Measurements from ENCODE around the gene IFI27L2.

Gene IFI27L2, protein sequence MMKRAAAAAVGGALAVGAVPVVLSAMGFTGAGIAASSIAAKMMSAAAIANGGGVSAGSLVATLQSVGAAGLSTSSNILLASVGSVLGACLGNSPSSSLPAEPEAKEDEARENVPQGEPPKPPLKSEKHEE

DNA sequence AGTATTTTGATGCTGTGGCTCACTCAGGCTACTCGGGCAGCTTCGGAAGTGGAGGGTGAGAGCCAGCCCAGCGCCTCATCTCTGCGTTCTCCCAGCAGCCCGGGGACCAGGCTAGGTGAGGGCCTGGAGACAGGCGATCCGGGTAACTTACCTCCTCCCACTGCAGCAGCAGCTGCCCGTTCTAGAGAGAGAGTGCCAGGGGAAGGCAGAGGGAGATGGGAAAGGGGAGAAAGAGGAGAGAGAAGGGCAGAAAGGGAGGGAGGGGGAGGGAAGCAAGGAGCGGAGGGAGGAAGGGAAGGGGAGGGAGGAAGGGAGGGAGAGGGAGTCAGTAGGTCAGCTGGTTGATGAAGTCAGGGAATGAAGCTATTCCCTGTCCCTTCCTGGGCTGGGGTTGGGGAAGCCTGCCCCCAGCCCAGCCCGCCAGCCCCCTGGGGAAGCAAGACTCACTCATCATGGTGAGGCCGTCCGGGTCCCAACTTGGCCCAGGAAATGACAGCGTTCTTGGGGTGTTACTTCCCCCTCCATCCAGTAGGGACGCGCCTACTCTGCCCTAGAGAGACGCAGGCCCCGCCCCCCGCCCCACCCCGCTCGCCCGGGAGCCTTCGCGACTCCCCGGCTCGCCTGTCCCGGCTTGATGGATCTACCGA is at the start of gene IFI27L2:
IFI27L2 (minus strand) TSS at position 494 of the 647 bp plus-strand sequence; CDS start at position 454, 40 bp downstream.
- H3K9ac ChIP-seq = peak within 1 kb of the TSS; percentile 74
- H4K20me1 ChIP-seq = no peaks in the 10 kb centered on the region
- peak within 1 kb of the TSS; percentile 67 for H3K4me3 ChIP-seq
- H3K4me1 ChIP-seq = peaks cover 18% of the 10 kb centered on the region
- peak within 1 kb of the TSS; percentile 83 for H3K4me2 ChIP-seq
- no peaks in the 10 kb centered on the region for H3K27me3 ChIP-seq
- H3K27ac ChIP-seq = peak within 1 kb of the TSS; percentile 51
- no peaks in the 10 kb centered on the region for H3K9me3 ChIP-seq
- TF ChIP-seq Cebpa-rat (IDR thresholded peaks at IDR 0.05) = no peak
- H3K36me3 ChIP-seq = no peaks in the 10 kb centered on the region; the same call in 1 of the 2 replicates

DNA sequence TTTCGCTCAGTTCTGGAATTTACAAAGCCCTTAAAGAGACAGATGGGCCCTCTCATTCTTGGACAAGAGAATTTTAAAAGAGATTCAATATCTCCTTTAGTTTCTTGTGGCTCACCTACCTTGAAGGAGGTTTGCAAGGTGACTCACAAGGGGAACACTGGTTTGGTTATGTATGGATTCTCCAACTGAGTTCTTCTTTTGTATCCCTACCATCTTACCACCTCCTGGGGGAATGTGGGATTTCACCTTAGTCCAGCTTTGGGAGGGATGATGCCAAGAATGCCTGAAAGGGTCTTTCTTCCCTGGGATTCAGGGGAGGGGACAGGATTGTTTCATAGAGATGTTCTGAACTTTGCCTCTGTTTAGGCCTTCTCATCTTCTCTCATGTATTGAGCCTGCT is 48.4 kb upstream of the IFI27L2 start:
- no peak overlapping the region for H3K4me2 ChIP-seq
- H3K27me3 ChIP-seq = peaks cover 40% of the 10 kb centered on the region
- no peak overlapping the region for H3K27ac ChIP-seq
- no peak overlapping the region for H3K4me3 ChIP-seq
- H3K4me1 ChIP-seq = peaks cover 5% of the 10 kb centered on the region; the same call in 1 of the 2 replicates
- H3K9me3 ChIP-seq = no peaks in the 10 kb centered on the region
- peaks cover 23% of the 10 kb centered on the region; the same call in 1 of the 2 replicates for H4K20me1 ChIP-seq
- TF ChIP-seq Cebpa-rat (IDR thresholded peaks at IDR 0.05) = no peak
- H3K36me3 ChIP-seq = no peaks in the 10 kb centered on the region
- no peak overlapping the region for H3K9ac ChIP-seq

DNA sequence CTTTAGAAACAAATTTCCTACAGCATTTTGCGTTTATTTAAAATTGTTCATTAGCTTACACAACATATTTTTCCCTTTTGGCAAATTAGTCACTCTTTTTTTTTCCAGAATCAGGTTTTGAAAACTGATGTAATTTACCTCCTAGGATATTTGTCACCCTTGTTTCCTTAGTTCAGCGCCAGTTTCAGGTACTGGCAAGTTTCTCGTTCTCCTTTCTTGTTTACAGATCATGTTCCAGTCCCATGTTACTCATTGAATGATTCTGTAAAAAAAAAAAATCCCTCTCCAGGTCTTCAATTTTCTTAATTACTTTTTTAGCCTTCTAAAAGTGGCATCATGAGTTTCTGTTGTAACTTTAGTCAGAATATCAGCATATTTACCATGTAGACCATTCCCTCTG is 47.4 kb upstream of the IFI27L2 start:
- H3K4me1 ChIP-seq = peaks cover 5% of the 10 kb centered on the region; the same call in 1 of the 2 replicates
- no peaks in the 10 kb centered on the region for H3K9me3 ChIP-seq
- peaks cover 23% of the 10 kb centered on the region; the same call in 1 of the 2 replicates for H4K20me1 ChIP-seq
- H3K27ac ChIP-seq = no peak overlapping the region
- no peak overlapping the region for H3K4me2 ChIP-seq
- no peaks in the 10 kb centered on the region for H3K36me3 ChIP-seq
- no peak overlapping the region for H3K9ac ChIP-seq
- no peak overlapping the region for H3K4me3 ChIP-seq
- peaks cover 40% of the 10 kb centered on the region for H3K27me3 ChIP-seq
- no peak for TF ChIP-seq Cebpa-rat (IDR thresholded peaks at IDR 0.05)

DNA sequence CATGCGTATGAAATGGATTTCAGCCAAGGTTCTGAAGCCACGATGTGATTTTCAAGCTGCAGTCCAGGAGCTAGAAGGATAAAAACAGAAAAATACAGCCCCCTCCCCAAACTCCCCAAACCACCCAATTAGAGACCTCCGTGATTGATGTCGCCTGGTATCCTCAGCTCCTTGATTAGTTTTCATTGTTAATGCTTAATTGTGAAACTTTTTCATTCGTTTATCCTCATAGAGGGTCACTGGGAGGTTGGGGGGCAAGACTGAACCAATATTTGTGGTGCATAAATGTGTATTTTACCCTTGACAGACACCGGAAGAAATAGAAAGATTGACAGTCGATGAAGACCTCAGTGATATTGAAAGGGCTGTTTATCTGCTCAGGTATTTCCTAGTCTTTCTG is 46.3 kb upstream of the IFI27L2 start:
- H3K4me2 ChIP-seq = no peak overlapping the region
- peaks cover 40% of the 10 kb centered on the region for H3K27me3 ChIP-seq

DNA sequence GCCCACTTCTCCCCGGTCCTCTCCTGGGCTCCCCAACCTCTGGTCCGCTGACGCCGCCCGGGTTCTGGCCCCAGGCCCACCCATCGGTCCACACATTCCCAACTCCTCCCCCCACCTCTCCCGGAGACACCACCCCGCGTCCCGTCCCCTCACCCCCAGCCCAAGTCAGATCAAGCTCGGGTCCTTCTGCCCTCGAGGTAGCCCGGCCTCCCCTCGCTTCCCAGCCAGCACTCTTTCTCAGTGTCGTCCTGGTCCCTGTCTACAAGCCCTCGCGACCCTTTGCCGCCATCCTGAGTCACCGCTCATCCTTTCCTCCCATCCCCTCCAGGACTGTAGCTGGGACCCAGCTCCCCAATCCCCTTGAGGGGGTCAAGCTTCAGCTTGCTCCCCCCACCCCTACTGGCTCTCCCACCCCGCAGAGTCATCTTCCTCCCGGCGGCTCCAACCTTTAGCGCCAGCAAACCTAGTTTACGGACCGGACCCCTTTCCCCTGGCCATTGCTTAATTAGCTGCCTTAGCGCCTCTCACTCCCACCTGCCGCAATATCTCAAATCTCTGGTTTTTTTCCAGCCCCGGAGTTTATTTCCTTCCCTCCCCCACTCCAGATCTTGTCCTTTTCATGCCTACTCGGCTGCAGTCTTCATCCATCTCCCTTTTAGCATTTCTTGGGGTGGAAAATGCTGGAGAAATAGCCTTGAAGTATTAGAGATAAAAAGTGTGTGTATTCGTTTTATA is 45.8 kb upstream of the IFI27L2 start:
- Histone ChIP-seq H3K36me3 (no peaks in the 10 kb centered on the region), H3K4me2 (peak overlapping the region; percentile 94), H3K27me3 (peaks cover 40% of the 10 kb centered on the region), H4K20me1 (peaks cover 23% of the 10 kb centered on the region; the same call in 1 of the 2 replicates), H3K4me3 (no peak overlapping the region), H3K9ac (no peak overlapping the region), H3K27ac (no peak overlapping the region), H3K9me3 (no peaks in the 10 kb centered on the region), H3K4me1 (peaks cover 5% of the 10 kb centered on the region; the same call in 1 of the 2 replicates)
- TF ChIP-seq Cebpa-rat (IDR thresholded peaks at IDR 0.05) = no peak

More for the DNA sequence above, 46.3 kb upstream of the IFI27L2 start:
- no peak overlapping the region for H3K9ac ChIP-seq
- peaks cover 23% of the 10 kb centered on the region; the same call in 1 of the 2 replicates for H4K20me1 ChIP-seq
- TF ChIP-seq Cebpa-rat (IDR thresholded peaks at IDR 0.05) = no peak
- no peak overlapping the region for H3K27ac ChIP-seq
- no peaks in the 10 kb centered on the region for H3K9me3 ChIP-seq
- no peaks in the 10 kb centered on the region for H3K36me3 ChIP-seq
- H3K4me3 ChIP-seq = no peak overlapping the region
- H3K4me1 ChIP-seq = peaks cover 5% of the 10 kb centered on the region; the same call in 1 of the 2 replicates

DNA sequence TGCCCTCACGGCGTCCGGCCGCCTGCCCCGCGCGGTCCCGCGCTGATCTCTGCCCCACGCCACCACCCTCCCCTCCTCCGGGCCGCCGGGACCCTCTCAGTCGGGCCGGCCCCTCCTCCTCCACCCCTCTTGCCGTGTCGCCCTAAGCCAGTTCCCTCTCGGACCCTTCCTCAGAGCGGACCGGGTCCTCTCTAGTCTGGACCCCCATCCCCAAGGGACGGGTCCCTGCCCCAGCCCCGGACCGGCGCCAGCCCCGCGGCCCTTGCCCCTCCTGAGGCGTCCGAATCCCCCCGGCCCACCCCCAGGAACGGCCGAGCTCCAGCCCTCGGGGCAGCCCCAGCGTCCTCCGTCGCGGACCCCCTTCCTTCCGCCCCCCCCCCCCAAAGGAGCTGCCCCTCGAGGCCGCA is 45.2 kb upstream of the IFI27L2 start:
- H3K4me3 ChIP-seq = peak overlapping the region; percentile 75
- no peaks in the 10 kb centered on the region for H3K36me3 ChIP-seq
- H3K27ac ChIP-seq = no peak overlapping the region
- peaks cover 40% of the 10 kb centered on the region for H3K27me3 ChIP-seq
- H4K20me1 ChIP-seq = peaks cover 23% of the 10 kb centered on the region; the same call in 1 of the 2 replicates
- no peaks in the 10 kb centered on the region for H3K9me3 ChIP-seq
- no peak overlapping the region for H3K9ac ChIP-seq
- TF ChIP-seq Cebpa-rat (IDR thresholded peaks at IDR 0.05) = no peak
- H3K4me2 ChIP-seq = peak overlapping the region; percentile 94
- H3K4me1 ChIP-seq = peaks cover 5% of the 10 kb centered on the region; the same call in 1 of the 2 replicates

DNA sequence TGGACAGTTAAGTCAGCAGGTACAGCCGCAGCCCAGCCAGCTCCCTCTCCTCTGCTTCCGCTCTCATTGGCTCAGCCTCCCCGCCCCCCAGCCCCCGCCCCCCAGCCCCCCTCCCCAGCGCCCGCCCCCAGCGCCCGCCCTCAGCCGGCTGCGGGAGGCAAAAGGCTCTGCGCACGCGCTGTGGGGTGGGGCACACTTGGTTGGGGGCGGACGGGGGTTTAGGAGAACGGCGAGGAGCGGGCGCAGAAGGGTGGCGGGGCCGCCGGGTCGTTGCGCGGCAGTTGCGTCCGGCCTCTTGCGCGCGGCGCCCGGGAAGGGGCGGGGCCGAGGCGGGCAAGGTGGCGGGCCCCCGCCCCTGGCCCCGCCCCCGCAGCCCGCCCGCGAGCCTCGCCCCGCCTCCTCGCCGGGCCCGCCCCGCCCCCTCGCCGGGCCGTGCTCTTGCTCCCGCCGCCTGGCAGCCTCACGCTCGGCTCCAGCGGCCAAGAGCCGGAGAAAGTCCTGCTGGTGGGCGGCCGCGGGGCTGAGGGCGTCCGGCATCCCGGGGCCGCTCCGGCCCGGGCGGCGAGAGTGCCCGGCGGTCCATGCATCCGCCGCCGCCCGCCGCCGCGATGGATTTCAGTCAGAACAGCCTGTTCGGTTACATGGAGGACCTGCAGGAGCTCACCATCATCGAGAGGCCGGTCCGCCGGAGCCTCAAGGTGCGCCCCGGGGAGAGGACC is 44.6 kb upstream of the IFI27L2 start, which contains the start of gene PPP4R4:
PPP4R4 (plus strand) TSS at position 438 of the 719 bp plus-strand sequence; CDS start at position 582, 144 bp downstream.
- Histone ChIP-seq H3K36me3 (no peaks in the 10 kb centered on the region), H3K4me2 (peak within 1 kb of the TSS; percentile 94), H3K4me1 (peaks cover 5% of the 10 kb centered on the region; the same call in 1 of the 2 replicates), H3K27me3 (peaks cover 40% of the 10 kb centered on the region), H3K9me3 (no peaks in the 10 kb centered on the region), H4K20me1 (peaks cover 23% of the 10 kb centered on the region; the same call in 1 of the 2 replicates), H3K9ac (peak within 1 kb of the TSS; percentile 70; the same call in 1 of the 2 replicates), H3K4me3 (peak within 1 kb of the TSS; percentile 75), H3K27ac (peak within 1 kb of the TSS; percentile 60; the same call in 1 of the 2 replicates)
- no peak for TF ChIP-seq Cebpa-rat (IDR thresholded peaks at IDR 0.05)

DNA sequence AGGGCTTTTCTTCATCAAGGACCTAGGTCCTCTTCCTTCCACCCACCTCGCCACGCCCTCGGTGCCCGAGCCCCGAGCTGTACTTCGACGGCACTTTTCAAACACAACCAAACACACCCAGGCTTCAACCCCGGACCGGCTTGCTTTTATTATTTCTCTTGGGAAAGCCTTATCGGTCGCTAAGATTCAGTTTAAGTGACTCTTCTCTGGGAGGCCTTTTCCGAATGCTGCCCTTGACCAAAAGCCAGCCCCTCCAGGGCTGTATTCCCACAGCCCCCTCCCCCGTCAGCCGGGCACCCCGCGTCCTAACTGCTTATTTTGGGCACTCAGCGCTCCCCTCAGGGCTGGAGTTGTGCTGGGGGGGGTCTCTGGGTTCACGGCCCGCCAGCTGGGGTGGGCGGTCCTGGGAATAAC is 44.1 kb upstream of the IFI27L2 start:
- no peak for TF ChIP-seq Cebpa-rat (IDR thresholded peaks at IDR 0.05)
- Histone ChIP-seq H3K27me3 (peaks cover 40% of the 10 kb centered on the region), H3K4me2 (peak overlapping the region; percentile 94), H3K9me3 (no peaks in the 10 kb centered on the region), H4K20me1 (peaks cover 23% of the 10 kb centered on the region; the same call in 1 of the 2 replicates), H3K4me3 (peak overlapping the region; percentile 75), H3K4me1 (peaks cover 5% of the 10 kb centered on the region; the same call in 1 of the 2 replicates), H3K9ac (peak overlapping the region; percentile 70; the same call in 1 of the 2 replicates), H3K27ac (peak overlapping the region; percentile 60; the same call in 1 of the 2 replicates), H3K36me3 (no peaks in the 10 kb centered on the region)

DNA sequence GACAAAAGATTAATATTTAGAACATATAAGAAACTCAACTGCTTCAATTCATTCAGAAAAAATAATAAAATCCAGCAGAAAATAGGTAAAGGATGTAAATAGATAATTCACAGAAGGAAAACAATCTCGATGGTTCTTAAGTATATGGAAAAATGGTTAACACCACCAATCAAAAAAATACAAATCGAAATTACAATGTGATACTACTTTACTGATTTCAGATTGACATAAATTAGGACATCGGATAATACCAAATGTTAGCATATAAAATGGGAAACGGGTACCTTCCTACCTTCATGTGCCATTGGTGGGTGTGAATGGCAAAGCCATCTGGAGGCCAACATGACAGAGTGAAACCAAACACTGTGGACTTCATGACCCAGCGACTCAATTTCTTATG is 43.1 kb upstream of the IFI27L2 start:
- no peak overlapping the region for H3K4me2 ChIP-seq
- no peaks in the 10 kb centered on the region for H3K36me3 ChIP-seq
- peaks cover 23% of the 10 kb centered on the region; the same call in 1 of the 2 replicates for H4K20me1 ChIP-seq
- no peak overlapping the region for H3K4me3 ChIP-seq
- peaks cover 5% of the 10 kb centered on the region; the same call in 1 of the 2 replicates for H3K4me1 ChIP-seq
- H3K9ac ChIP-seq = no peak overlapping the region
- H3K27me3 ChIP-seq = peaks cover 35% of the 10 kb centered on the region
- H3K27ac ChIP-seq = no peak overlapping the region
- no peaks in the 10 kb centered on the region for H3K9me3 ChIP-seq
- TF ChIP-seq Cebpa-rat (IDR thresholded peaks at IDR 0.05) = no peak

All from BLaER1 (cell line).